GM23338 (cell line): ENCODE data around the gene BACH1. TPM values are rescaled to one million over a fixed set of nuclear protein-coding genes. Genes with fewer than 3 reads are reported as not detected.

ENCODE experiments used
- ATAC-seq: fragments of 200-7000 bp; cut with Tn5 transposase; 3 replicates; pipeline ENCODE4 v1.9.1; 2020
- DNase-seq: peaks from one replicate; pipeline ENCODE4 v3.0.0-alpha.2; 2015; ENCODE audit warnings: low spot score
- H2AFZ ChIP-seq: fragments of 200-600 bp; sonication (generic); 2 replicates; pipeline ENCODE4 v1.8.0; 2016; ENCODE audit warnings: antibody characterized with exemption, mild to moderate bottlenecking, moderate library complexity
- H3F3A ChIP-seq: fragments of 200-600 bp; sonication (generic); replicated peaks from 2 replicates; pipeline ENCODE4 v1.8.0; 2017; ENCODE audit warnings: antibody characterized with exemption, mixed run types, low read depth
- H3K27ac ChIP-seq: fragments of 200-600 bp; sonication (generic); 2 replicates; pipeline ENCODE4 v1.6.1; 2016; ENCODE audit warnings: low read depth
- H3K27me3 ChIP-seq: fragments of 200-600 bp; sonication (generic); 2 replicates; pipeline ENCODE4 v1.8.0; 2016; ENCODE audit warnings: mild to moderate bottlenecking, mixed run types, moderate library complexity; ENCODE audit not compliant: insufficient read depth
- H3K36me3 ChIP-seq: fragments of 200-600 bp; sonication (generic); 2 replicates; pipeline ENCODE4 v1.8.0; 2016; ENCODE audit warnings: mild to moderate bottlenecking; ENCODE audit not compliant: insufficient read depth
- H3K4me1 ChIP-seq: fragments of 200-600 bp; sonication (generic); 2 replicates; pipeline ENCODE4 v1.8.0; 2016; ENCODE audit warnings: mild to moderate bottlenecking, moderate library complexity; ENCODE audit not compliant: insufficient read depth
- H3K4me2 ChIP-seq: fragments of 200-600 bp; sonication (generic); 2 replicates; pipeline ENCODE4 v1.7.1; 2017; ENCODE audit warnings: mixed run types
- H3K4me3 ChIP-seq: fragments of 200-600 bp; sonication (generic); 2 replicates; pipeline ENCODE4 v1.6.1; 2016; ENCODE audit warnings: mixed run types
- H3K79me2 ChIP-seq: fragments of 200-600 bp; sonication (generic); replicated peaks from 2 replicates; pipeline ENCODE4 v1.8.0; 2017; ENCODE audit warnings: mild to moderate bottlenecking; ENCODE audit not compliant: insufficient read depth
- H3K9me2 ChIP-seq: fragments of 200-600 bp; sonication (generic); 2 replicates; pipeline ENCODE4 v1.8.0; 2017; ENCODE audit not compliant: insufficient read depth
- H4K20me1 ChIP-seq: fragments of 200-600 bp; sonication (generic); replicated peaks from 2 replicates; pipeline ENCODE4 v1.8.0; 2017; ENCODE audit warnings: mild to moderate bottlenecking; ENCODE audit not compliant: insufficient read depth
- H3K27ac Mint-ChIP-seq: 2 replicates; pipeline ENCODE4 v1.8.0; 2020; ENCODE audit warnings: inconsistent platforms, mild to moderate bottlenecking, moderate library complexity, mixed read lengths
- H3K27me3 Mint-ChIP-seq: 3 replicates; pipeline ENCODE4 v1.8.0; 2022; ENCODE audit warnings: low read depth, mild to moderate bottlenecking, moderate library complexity, mixed read lengths, inconsistent platforms; ENCODE audit not compliant: insufficient read depth, poor library complexity
- H3K36me3 Mint-ChIP-seq: 3 replicates; pipeline ENCODE4 v1.8.0; 2021; ENCODE audit warnings: low read depth, mild to moderate bottlenecking, inconsistent platforms, moderate library complexity, mixed read lengths
- H3K4me1 Mint-ChIP-seq: 3 replicates; pipeline ENCODE4 v1.8.0; 2020; ENCODE audit warnings: mild to moderate bottlenecking, inconsistent platforms, mixed read lengths
- H3K4me3 Mint-ChIP-seq: 3 replicates; pipeline ENCODE4 v1.8.0; 2021; ENCODE audit warnings: moderate library complexity, mild to moderate bottlenecking, inconsistent platforms, mixed read lengths
- H3K9me3 Mint-ChIP-seq: 3 replicates; pipeline ENCODE4 v1.8.0; 2020; ENCODE audit warnings: moderate library complexity, mild to moderate bottlenecking, inconsistent platforms, mixed read lengths
- EZH2 ChIP-seq: fragments of 200-600 bp; sonication (generic); IDR thresholded peaks from one replicate; pipeline ENCODE4 v1.8.0; 2017; ENCODE audit warnings: antibody characterized with exemption, mild to moderate bottlenecking, low read depth; ENCODE audit not compliant: unreplicated experiment
- JUNB ChIP-seq: IDR thresholded peaks from one replicate; pipeline ENCODE4 v1.6.1; 2016; ENCODE audit warnings: antibody characterized with exemption; ENCODE audit not compliant: unreplicated experiment
- STAT1 ChIP-seq: IDR thresholded peaks from one replicate; pipeline ENCODE4 v1.6.1; 2016; ENCODE audit warnings: antibody characterized with exemption; ENCODE audit not compliant: unreplicated experiment
- ZNF331 ChIP-seq: fragments of 250-450 bp; sonication (Bioruptor Pico); IDR thresholded peaks from 2 replicates; pipeline ENCODE4 v1.5.0; 2020; ENCODE audit warnings: low read depth, mild to moderate bottlenecking, moderate library complexity
- polyA plus RNA-seq: library from polyadenylated mRNA; unstranded; fragments of >200 nt; fragmentation: Nextera tagmentation; extraction: Ambion mirVana; gene quantifications from 2 replicates; pipeline ENCODE4 v1.2.1, GENCODE V29; 2016
- total RNA-seq: library from RNA; depleted of rRNA; stranded (reverse); fragments of >200 nt; shearing (Covaris generic); gene quantifications from 2 replicates; pipeline ENCODE4 v1.2.3, GENCODE V29; 2014
- TF ChIP-seq, protein P1 (sequence below): fragments of 250-450 bp; sonication (Bioruptor Pico); IDR thresholded peaks from 2 replicates; pipeline ENCODE4 v1.5.0; 2020; ENCODE audit warnings: mild to moderate bottlenecking, moderate library complexity
- TF ChIP-seq, protein P2 (sequence below): IDR thresholded peaks from one replicate; pipeline ENCODE4 v1.6.1; 2018; ENCODE audit warnings: antibody characterized with exemption; ENCODE audit not compliant: unreplicated experiment

Gene BACH1
- total and polyA plus RNA-seq, 2 experiments from 2014 or later: 18.9 to 41.2 TPM

DNA sequence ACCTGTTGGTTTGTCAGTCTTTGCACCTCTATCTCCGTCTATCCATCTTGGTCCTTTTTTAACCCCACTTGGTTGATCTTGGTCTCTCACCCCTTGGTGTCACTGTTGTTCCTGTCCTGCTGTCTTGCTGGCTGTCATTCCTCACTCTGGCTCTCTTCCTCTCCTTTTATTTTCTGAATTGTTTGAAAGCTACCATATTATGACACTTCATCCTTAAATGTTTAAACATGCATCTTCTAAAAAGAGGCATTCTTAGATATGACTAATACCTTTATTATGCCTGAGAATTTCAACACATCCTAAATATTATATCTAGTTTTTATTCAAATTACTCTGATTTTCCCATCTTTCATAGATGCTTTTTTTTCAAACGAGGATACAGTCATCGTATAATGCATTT, 37.0 kb downstream of the BACH1 start (continued):
- TF ChIP-seq, protein P1, sequence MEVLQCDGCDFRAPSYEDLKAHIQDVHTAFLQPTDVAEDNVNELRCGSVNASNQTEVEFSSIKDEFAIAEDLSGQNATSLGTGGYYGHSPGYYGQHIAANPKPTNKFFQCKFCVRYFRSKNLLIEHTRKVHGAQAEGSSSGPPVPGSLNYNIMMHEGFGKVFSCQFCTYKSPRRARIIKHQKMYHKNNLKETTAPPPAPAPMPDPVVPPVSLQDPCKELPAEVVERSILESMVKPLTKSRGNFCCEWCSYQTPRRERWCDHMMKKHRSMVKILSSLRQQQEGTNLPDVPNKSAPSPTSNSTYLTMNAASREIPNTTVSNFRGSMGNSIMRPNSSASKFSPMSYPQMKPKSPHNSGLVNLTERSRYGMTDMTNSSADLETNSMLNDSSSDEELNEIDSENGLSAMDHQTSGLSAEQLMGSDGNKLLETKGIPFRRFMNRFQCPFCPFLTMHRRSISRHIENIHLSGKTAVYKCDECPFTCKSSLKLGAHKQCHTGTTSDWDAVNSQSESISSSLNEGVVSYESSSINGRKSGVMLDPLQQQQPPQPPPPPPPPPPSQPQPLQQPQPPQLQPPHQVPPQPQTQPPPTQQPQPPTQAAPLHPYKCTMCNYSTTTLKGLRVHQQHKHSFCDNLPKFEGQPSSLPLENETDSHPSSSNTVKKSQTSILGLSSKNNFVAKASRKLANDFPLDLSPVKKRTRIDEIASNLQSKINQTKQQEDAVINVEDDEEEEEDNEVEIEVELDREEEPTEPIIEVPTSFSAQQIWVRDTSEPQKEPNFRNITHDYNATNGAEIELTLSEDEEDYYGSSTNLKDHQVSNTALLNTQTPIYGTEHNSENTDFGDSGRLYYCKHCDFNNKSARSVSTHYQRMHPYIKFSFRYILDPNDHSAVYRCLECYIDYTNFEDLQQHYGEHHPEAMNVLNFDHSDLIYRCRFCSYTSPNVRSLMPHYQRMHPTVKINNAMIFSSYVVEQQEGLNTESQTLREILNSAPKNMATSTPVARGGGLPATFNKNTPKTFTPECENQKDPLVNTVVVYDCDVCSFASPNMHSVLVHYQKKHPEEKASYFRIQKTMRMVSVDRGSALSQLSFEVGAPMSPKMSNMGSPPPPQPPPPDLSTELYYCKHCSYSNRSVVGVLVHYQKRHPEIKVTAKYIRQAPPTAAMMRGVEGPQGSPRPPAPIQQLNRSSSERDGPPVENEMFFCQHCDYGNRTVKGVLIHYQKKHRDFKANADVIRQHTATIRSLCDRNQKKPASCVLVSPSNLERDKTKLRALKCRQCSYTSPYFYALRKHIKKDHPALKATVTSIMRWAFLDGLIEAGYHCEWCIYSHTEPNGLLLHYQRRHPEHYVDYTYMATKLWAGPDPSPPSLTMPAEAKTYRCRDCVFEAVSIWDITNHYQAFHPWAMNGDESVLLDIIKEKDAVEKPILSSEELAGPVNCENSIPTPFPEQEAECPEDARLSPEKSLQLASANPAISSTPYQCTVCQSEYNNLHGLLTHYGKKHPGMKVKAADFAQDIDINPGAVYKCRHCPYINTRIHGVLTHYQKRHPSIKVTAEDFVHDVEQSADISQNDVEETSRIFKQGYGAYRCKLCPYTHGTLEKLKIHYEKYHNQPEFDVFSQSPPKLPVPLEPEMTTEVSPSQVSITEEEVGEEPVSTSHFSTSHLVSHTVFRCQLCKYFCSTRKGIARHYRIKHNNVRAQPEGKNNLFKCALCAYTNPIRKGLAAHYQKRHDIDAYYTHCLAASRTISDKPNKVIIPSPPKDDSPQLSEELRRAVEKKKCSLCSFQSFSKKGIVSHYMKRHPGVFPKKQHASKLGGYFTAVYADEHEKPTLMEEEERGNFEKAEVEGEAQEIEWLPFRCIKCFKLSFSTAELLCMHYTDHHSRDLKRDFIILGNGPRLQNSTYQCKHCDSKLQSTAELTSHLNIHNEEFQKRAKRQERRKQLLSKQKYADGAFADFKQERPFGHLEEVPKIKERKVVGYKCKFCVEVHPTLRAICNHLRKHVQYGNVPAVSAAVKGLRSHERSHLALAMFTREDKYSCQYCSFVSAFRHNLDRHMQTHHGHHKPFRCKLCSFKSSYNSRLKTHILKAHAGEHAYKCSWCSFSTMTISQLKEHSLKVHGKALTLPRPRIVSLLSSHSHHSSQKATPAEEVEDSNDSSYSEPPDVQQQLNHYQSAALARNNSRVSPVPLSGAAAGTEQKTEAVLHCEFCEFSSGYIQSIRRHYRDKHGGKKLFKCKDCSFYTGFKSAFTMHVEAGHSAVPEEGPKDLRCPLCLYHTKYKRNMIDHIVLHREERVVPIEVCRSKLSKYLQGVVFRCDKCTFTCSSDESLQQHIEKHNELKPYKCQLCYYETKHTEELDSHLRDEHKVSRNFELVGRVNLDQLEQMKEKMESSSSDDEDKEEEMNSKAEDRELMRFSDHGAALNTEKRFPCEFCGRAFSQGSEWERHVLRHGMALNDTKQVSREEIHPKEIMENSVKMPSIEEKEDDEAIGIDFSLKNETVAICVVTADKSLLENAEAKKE (CRISPR knock-in tag): no peak

DNA sequence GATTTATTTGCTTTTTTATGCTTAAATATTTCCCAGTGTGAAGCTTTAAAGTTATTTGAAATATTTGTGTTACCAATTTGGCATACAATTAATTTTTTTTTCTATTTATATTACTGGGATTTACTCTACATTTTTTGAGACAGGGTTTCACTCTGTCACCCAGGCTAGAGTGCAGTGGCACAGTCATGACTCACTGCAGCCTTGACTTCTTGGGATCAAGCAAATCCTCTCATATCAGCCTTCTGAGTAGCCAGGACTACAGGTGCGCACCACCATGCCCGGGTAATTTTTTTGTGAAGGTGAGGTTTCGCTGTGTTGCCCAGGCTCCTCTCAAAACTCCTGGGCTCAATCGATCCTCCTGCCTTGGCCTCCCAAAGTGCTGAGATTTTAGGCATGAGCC, 39.5 kb downstream of the BACH1 start:
- ATAC-seq: no peak
- TF ChIP-seq STAT1 (no peak), JUNB (no peak)
- no peak overlapping the region for H3K4me3 ChIP-seq
- H3K27ac ChIP-seq: no peak overlapping the region
- no peaks in the 10 kb centered on the region for H3K4me1 Mint-ChIP-seq
- no peaks in the 10 kb centered on the region for H3K9me3 Mint-ChIP-seq
- no peak overlapping the region for H2AFZ ChIP-seq
- no peaks in the 10 kb centered on the region for H3K36me3 Mint-ChIP-seq
- no peaks in the 10 kb centered on the region for H3K27me3 Mint-ChIP-seq
- peaks cover 7% of the 10 kb centered on the region; the same call in 1 of the 2 replicates for H4K20me1 ChIP-seq
- no peak overlapping the region for H3K4me3 Mint-ChIP-seq
- H3F3A ChIP-seq: no peaks in the 10 kb centered on the region
- no peak overlapping the region for H3K4me2 ChIP-seq
- no peak overlapping the region for H3K27ac Mint-ChIP-seq
- H3K9me2 ChIP-seq: no peaks in the 10 kb centered on the region
- no peak for DNase-seq
- peaks cover 42% of the 10 kb centered on the region for H3K79me2 ChIP-seq
- no peaks in the 10 kb centered on the region for H3K4me1 ChIP-seq
- no peaks in the 10 kb centered on the region for H3K27me3 ChIP-seq
- H3K36me3 ChIP-seq: no peaks in the 10 kb centered on the region

DNA sequence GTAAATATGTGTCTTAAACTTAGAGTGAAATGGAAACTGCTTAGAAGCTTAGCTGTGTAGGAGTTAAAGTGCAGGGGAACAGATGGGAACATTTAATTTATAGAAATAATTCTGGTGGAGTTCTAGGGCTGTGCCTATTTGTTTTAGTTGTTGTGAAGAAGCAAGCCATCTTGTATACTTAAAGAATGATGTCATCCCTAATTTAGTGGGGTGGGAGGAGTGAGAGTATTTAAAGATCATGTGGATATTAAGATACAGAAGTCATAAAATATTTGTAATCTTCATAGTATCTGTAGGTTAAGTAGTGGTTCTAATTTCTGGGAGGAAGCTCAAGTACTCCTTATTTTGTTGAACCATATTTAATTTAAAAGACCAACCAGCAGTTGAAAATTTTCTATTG, 41.5 kb downstream of the BACH1 start:
- Histone ChIP-seq H3K27ac (no peak overlapping the region), H3K79me2 (peaks cover 33% of the 10 kb centered on the region), H3K4me2 (no peak overlapping the region), H3K36me3 (no peaks in the 10 kb centered on the region), H3K4me1 (no peaks in the 10 kb centered on the region), H2AFZ (no peak overlapping the region), H3K9me2 (no peaks in the 10 kb centered on the region), H3F3A (no peaks in the 10 kb centered on the region), H3K27me3 (no peaks in the 10 kb centered on the region), H3K4me3 (no peak overlapping the region), H4K20me1 (peaks cover 7% of the 10 kb centered on the region)
- no peak overlapping the region for H3K27ac Mint-ChIP-seq
- H3K4me1 Mint-ChIP-seq: no peaks in the 10 kb centered on the region
- H3K4me3 Mint-ChIP-seq: no peak overlapping the region
- no peaks in the 10 kb centered on the region for H3K36me3 Mint-ChIP-seq
- ATAC-seq: no peak
- H3K27me3 Mint-ChIP-seq: no peaks in the 10 kb centered on the region
- no peaks in the 10 kb centered on the region for H3K9me3 Mint-ChIP-seq
- no peak for DNase-seq
- TF ChIP-seq, protein P2, sequence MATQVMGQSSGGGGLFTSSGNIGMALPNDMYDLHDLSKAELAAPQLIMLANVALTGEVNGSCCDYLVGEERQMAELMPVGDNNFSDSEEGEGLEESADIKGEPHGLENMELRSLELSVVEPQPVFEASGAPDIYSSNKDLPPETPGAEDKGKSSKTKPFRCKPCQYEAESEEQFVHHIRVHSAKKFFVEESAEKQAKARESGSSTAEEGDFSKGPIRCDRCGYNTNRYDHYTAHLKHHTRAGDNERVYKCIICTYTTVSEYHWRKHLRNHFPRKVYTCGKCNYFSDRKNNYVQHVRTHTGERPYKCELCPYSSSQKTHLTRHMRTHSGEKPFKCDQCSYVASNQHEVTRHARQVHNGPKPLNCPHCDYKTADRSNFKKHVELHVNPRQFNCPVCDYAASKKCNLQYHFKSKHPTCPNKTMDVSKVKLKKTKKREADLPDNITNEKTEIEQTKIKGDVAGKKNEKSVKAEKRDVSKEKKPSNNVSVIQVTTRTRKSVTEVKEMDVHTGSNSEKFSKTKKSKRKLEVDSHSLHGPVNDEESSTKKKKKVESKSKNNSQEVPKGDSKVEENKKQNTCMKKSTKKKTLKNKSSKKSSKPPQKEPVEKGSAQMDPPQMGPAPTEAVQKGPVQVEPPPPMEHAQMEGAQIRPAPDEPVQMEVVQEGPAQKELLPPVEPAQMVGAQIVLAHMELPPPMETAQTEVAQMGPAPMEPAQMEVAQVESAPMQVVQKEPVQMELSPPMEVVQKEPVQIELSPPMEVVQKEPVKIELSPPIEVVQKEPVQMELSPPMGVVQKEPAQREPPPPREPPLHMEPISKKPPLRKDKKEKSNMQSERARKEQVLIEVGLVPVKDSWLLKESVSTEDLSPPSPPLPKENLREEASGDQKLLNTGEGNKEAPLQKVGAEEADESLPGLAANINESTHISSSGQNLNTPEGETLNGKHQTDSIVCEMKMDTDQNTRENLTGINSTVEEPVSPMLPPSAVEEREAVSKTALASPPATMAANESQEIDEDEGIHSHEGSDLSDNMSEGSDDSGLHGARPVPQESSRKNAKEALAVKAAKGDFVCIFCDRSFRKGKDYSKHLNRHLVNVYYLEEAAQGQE: no peak
- no peak for TF ChIP-seq STAT1
- no peak for TF ChIP-seq JUNB
- TF ChIP-seq ZNF331 (CRISPR knock-in tag): no peak
- TF ChIP-seq EZH2: no peak
